Ovary (tissue), 3 donors: ENCODE data around the gene MRM2.

Source experiments
- EP300 ChIP-seq: sonication (generic); formaldehyde crosslinking; IDR thresholded peaks from one replicate; pipeline ENCODE4 v1.6.1; 2017; ENCODE audit warnings: antibody characterized with exemption
- POLR2A ChIP-seq: fragments of 450-650 bp; IDR thresholded peaks from one replicate; pipeline ENCODE4 v1.6.1; 2017; ENCODE audit warnings: antibody characterized with exemption, mild to moderate bottlenecking, moderate library complexity
- TF ChIP-seq, protein P1 (sequence below), 3 donors: fragments of 450-650 bp in 2 of 3; fragments of 200-600 bp in 1 of 3; IDR thresholded peaks; one replicate each; pipeline versions ENCODE4 v1.5.1 to v1.8.0; 2016 to 2022; ENCODE audit warnings: antibody characterized with exemption in 3 of 3, mild to moderate bottlenecking in 1 of 3
- donor health status: DM: no; HTN: no; CAD: no.

DNA sequence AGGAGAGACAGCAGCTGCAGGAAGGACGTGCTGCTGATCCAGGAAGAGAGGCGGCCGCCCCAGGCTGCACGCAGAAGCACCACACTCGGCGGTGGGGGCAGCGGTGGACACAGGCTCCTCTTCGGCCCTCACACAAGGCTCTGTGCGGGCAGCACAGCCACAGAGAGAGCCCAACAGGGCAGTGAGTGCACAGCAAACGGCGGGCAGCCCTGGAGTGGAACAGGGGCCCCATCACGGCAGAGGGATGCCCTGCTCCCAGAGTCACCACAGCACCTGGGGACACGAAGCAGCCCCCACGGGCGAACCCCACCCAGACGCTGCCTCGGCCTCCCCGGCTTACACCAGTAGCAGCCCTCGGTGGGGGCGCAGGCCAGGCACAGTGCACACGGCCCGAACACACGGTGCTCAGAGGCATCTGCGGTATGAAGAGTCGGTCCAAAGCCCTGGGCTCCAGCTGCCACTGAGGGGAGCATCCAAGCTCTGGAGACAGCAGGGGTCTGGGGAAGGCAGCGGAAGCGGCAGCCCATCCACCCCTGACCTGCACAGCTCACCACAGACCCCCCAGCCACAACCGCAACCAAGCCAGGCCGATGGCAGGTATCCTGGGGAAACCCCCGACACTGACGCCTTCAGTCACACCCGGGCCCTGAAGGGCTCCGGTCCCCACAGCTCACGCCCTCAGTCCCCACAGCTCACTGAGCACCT lies 16.8 kb upstream of the MRM2 start:
- TF ChIP-seq, protein P1, sequence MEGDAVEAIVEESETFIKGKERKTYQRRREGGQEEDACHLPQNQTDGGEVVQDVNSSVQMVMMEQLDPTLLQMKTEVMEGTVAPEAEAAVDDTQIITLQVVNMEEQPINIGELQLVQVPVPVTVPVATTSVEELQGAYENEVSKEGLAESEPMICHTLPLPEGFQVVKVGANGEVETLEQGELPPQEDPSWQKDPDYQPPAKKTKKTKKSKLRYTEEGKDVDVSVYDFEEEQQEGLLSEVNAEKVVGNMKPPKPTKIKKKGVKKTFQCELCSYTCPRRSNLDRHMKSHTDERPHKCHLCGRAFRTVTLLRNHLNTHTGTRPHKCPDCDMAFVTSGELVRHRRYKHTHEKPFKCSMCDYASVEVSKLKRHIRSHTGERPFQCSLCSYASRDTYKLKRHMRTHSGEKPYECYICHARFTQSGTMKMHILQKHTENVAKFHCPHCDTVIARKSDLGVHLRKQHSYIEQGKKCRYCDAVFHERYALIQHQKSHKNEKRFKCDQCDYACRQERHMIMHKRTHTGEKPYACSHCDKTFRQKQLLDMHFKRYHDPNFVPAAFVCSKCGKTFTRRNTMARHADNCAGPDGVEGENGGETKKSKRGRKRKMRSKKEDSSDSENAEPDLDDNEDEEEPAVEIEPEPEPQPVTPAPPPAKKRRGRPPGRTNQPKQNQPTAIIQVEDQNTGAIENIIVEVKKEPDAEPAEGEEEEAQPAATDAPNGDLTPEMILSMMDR (IDR thresholded peaks at IDR 0.05), result no peak
- no peak for TF ChIP-seq POLR2A
- no peak for TF ChIP-seq EP300
